GM19193 (cell line): ENCODE results near the gene CRISPLD2.

Experiments used
- POLR2A ChIP-seq: IDR thresholded peaks from 4 replicates; pipeline ENCODE4 v1.6.1; 2011; ENCODE audit not compliant: insufficient read depth, insufficient read length; ENCODE audit errors: extremely low read depth

The CRISPLD2 gene

GRCh38 chr16:84874983-84875382, 55.2 kb downstream of the CRISPLD2 start:
- TF ChIP-seq POLR2A, result no peak

GRCh38 chr16:84875846-84876245, 56.1 kb downstream of the CRISPLD2 start:
- no peak for TF ChIP-seq POLR2A

DNA sequence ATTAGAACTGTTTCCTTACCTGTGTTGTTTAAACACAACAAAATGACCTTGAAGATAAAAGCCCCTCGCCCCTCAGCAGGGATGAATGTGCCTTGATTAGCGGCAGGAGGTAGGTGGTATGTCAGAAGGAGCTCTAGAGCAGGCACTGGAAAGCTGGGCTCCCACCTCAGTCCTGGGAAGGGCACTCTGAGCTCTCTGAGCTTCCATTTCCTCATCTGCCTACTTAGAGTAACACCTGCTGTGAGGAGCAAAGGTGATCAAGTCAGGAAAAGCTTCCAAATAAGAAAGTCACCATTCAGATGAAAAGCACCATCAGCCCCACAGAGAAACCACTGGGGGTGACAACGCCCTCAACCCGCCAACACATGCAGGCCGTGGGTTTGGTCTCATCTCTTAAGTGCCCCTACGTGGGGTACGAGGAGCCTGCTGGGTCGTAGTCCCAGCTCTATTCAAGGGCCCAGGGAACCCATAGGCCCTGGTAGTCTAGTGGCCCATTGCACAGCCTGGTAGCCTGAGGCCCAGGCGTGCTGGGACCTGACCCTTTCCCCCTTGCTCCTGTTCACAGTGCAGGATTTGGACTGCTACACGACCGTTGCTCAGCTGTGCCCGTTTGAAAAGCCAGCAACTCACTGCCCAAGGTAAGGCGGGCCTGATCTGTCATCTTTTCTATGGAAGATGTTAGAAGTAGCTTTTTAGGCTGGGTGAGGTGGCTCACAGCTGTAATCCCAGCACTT, 57.3 kb downstream of the CRISPLD2 start:
- TF ChIP-seq POLR2A, result no peak

- no peak for TF ChIP-seq POLR2A
Measured at GRCh38 chr16:84878770-84879169, 59.0 kb downstream of the CRISPLD2 start.

- no peak for TF ChIP-seq POLR2A
Measured at GRCh38 chr16:84879569-84880487, 60.0 kb downstream of the CRISPLD2 start.

DNA sequence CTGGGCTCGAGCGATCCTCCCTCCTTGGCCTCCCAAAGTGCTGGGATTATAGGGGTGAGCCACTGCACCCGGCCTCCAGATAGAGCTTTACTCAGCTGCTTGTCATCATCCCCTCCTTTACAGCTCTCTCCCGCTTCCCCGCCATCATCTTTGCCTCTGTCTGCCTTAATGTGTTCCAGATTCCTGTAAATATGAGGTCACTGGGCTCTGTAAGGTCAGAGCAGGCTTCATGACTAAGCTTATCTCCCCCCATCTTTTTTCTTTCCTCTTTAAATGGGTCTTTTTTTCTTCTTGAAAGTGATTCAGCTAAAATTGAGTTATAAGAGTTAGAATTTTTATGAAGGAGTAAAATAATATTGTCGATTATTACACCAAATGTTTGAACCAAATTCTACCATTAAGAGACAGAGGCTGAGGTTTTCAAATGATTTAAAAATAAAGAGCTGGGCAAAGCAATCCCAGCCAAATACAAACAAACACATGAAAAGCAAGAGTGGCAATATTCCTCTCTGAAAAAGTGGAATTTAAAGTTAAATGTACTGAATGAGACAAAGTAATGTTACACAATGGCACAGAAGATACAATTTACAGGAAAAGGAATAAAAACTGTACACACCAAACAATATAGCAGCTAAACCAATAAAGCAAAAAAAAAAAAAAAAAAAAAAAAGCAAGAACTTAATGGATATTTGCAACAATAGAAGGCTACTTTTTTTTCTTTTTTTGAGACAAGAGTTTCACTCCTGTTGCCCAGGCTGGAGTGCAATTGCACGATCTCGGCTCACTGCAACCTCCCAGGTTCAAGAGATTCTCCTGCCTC, 62.1 kb downstream of the CRISPLD2 start:
- no peak for TF ChIP-seq POLR2A

GRCh38 chr16:84883301-84883700, 63.5 kb downstream of the CRISPLD2 start:
- TF ChIP-seq POLR2A, result no peak

DNA sequence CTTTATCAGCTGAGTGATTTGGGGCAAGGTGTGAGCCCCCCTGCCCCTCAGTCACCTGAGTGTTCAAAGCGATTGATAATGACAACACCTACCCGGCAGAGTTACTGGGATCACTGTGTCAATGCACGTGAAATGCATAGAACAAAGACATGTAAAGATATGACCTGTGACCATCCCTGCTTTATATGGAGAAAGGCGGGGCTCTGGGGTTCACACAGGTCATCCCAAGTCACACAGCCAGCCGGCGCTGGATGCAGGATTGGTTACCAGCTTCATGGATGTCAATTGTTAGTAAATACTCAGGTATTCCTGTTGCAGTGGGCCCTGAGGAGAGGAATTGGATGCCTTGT, 64.4 kb downstream of the CRISPLD2 start:
- no peak for TF ChIP-seq POLR2A

- no peak for TF ChIP-seq POLR2A
Measured at GRCh38 chr16:84884596-84885341, 65.0 kb downstream of the CRISPLD2 start.

DNA sequence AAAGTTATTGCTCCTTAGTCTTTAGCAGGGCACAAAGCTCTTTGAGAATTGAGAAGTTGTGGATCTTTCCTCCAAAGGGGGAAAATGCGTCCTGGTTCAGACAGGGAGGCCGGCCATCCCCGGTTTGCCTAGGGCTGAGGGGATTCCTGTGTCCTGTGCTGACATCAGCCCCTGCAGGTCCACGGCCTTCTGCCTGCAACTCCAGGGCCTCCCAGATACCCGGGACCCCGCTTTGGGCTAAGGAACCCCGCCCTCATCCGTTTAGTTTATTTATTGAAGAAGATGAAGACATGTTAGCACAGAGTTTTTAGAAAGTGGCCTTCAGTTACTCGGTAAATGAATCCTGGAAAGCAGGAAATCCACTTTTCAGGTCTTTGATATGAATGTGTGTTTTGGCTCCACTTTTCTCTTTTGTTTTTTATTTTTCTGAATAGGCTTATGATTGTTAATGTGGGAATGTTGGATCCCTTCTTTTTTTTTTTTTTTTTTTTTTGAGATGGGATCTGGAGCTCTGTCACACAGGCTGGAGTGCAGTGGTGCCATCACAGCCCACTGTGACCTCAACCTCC, 65.6 kb downstream of the CRISPLD2 start:
- TF ChIP-seq POLR2A, result no peak

- no peak for TF ChIP-seq POLR2A
Measured at GRCh38 chr16:84886497-84887090, 66.8 kb downstream of the CRISPLD2 start.

DNA sequence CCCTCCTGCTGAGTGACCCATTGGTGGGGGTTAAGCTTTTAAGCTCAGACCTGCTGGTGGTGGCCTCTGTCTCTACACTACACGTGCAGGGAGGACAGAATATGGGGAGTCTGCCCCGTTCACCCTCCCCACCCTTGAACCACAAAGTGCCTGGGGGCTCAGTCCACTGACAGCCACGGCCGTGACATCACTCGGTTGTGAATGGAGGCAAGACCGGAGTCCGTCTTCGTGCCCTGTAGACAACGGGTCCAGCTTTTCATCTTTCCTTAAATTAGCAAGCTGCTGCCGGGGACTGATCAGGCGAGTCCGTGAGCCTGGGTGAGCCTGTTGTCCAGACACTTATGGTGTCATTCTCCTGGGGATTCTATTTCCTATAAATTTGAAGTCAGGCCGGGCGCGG, 67.4 kb downstream of the CRISPLD2 start:
- TF ChIP-seq POLR2A, result no peak

- no peak for TF ChIP-seq POLR2A
Measured at GRCh38 chr16:84888450-84888849, 68.7 kb downstream of the CRISPLD2 start.

- TF ChIP-seq POLR2A, result no peak
Measured at GRCh38 chr16:84889066-84889465, 69.3 kb downstream of the CRISPLD2 start.
